ENCODE data around the gene PRSS22.

The PRSS22 gene

GRCh38 chr16:2848933-2849725 is 8.8 kb downstream of the PRSS22 start:
- no peak for DNase-seq

GRCh38 chr16:2846511-2847310 is 11.3 kb downstream of the PRSS22 start:
- DNase-seq: no peak

- DNase-seq: no peak
These were observed 12.9 kb downstream of the PRSS22 start for GRCh38 chr16:2845116-2845515.

GRCh38 chr16:2843526-2843925 is 14.4 kb downstream of the PRSS22 start:
- no peak for DNase-seq

- peak; percentile 62 for DNase-seq
These were observed 15.5 kb downstream of the PRSS22 start for GRCh38 chr16:2842340-2843000.

- DNase-seq: no peak
These were observed 16.2 kb downstream of the PRSS22 start for GRCh38 chr16:2841606-2842339.

- DNase-seq: no peak
These were observed 17.1 kb downstream of the PRSS22 start for GRCh38 chr16:2840914-2841313.

GRCh38 chr16:2839650-2840450 is 18.1 kb downstream of the PRSS22 start:
- DNase-seq: no peak

GRCh38 chr16:2838928-2839327 is 19.0 kb downstream of the PRSS22 start:
- DNase-seq: peak; percentile 53

- DNase-seq: no peak
These were observed 21.1 kb downstream of the PRSS22 start for GRCh38 chr16:2836646-2837508.

GRCh38 chr16:2835638-2836493 is 22.1 kb downstream of the PRSS22 start:
- DNase-seq: no peak

GRCh38 chr16:2834968-2835367 is 23.0 kb downstream of the PRSS22 start:
- DNase-seq: no peak

GRCh38 chr16:2833776-2834175 is 24.2 kb downstream of the PRSS22 start:
- DNase-seq: no peak

GRCh38 chr16:2831203-2831602 is 26.8 kb downstream of the PRSS22 start:
- no peak for DNase-seq

GRCh38 chr16:2830355-2830695 is 27.6 kb downstream of the PRSS22 start:
- no peak for DNase-seq

- DNase-seq: no peak
These were observed 28.2 kb downstream of the PRSS22 start, which contains the start of gene ZG16B for GRCh38 chr16:2829501-2830354. ZG16B (plus strand) TSS chr16:2830303; CDS start chr16:2830442, 139 bp downstream.

GRCh38 chr16:2828876-2829430 is 29.0 kb downstream of the PRSS22 start:
- DNase-seq: no peak

GRCh38 chr16:2828521-2828840 is 29.5 kb downstream of the PRSS22 start:
- no peak for DNase-seq

Measured in activated CD4-positive, alpha-beta T cell treated with anti-CD3 and anti-CD28 coated beads, Interleukin-2, amount 50 U/mL, for 1 hour (primary cell).